ENCODE data around the gene LBX2.

- TF ChIP-seq CTCF (conservative IDR thresholded peaks at IDR 0.05; ENCODE audit: low read depth, low read length) (no peak), EZH2 (IDR thresholded peaks at IDR 0.05; ENCODE audit: borderline replicate concordance, low read depth, low read length, poor library complexity, severe bottlenecking) (no peak)
Observed at GRCh38 chr2:74504591-74504990, 5.2 kb upstream of the LBX2 start.
